ENCODE results near the gene TTN.
A peak's percentile ranks its signal among the peaks of the same experiment; 100 is the strongest.

TTN gene

DNA sequence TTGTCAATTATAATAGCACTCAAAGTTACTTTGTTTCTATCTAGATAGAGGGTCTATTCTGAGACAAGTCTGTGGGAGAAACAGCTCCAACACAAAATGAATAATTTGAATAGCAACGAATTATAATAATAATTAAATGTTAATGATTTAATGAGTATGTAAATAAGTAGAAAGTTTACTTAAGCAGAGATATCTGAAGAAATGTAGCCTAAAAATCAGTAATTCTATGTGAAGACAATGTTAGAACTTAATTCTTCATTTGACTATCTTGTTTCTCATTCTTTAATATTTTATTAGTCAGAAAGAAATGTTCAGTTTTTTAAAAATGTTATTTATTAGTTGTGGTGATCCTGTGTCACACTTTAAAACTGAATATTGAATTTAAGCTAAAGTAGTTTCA is 165.7 kb downstream of the TTN start:
- DNase-seq, result no peak

GRCh38 chr2:178635897-178636296 is 171.3 kb downstream of the TTN start:
- DNase-seq, result no peak

DNA sequence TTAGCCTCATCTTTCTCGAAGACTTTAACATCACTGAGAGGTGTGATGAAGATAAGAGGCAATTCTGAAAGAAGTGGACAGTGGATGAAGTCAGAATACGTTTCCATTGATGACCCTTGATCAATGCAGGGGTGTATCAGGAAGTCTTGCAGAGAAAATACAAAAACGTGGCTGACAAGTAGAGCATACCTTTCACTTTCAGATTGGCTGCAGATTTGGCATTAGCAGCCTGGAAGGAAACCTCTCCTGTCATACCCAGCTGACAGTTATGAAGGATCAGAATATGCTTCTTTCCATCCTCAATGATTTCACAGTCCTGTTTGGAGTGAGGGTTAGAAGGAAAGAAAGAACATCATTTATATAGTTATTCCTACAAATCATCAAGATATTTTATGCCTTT is 174.5 kb downstream of the TTN start:
- DNase-seq, result no peak

DNA sequence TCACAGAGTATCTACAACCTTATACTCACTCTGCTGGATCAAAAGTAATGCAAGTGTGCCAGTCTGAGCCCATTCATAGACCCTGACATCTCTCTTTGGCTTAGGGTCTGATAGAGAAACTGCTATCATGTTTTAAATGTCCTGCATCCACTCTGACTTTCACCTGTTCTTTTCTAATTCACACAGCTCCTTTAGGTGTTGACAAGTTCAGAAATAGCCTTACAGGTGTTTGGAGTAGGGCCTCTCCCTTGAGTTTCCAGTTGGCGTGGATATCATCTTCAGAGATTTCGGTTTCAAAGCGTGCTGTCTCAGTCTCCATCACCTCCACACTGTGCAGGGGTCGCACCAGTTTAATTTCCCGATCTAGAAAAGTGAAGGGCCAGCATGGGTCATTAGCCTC is 176.6 kb downstream of the TTN start:
- no peak for DNase-seq

DNA sequence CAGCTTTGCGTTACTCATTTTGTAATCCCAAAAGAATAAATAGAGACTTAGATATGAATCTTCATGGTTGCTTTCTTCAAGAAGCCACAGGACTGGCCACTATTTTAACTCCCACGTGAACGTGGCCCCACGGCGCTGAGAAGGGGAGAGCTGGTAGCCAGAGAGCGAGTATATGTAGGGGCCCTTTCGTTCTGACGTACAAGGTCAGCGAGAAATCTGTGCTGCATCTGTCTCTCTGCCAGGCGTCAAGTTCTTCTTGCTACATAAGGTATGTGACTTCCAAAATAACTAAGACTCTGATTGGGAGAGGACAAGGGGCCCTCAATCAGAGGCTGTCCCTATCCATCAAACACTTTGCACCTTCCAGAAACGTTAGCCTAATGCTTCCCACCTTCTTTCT is 177.8 kb downstream of the TTN start:
- DNase-seq, result no peak

DNA sequence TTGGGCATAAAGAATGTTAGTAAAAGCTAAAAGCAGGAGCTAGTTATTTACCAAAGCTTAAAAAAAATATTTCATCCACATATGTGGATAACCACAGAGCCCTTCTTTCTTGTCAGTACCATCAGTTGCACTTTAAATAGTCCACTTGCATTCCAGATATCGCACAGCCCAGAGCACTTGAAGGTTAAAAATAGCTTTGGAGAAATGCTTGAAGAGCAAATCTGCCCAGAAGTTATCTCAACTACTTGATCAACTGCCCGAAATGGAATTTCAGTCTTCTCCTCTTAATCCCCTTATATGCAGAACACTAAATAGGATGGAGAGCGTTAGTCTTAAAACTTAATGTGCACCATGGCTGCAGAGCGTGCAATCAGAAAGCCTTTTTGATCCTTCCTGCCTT is 178.6 kb downstream of the TTN start:
- no peak for DNase-seq

DNA sequence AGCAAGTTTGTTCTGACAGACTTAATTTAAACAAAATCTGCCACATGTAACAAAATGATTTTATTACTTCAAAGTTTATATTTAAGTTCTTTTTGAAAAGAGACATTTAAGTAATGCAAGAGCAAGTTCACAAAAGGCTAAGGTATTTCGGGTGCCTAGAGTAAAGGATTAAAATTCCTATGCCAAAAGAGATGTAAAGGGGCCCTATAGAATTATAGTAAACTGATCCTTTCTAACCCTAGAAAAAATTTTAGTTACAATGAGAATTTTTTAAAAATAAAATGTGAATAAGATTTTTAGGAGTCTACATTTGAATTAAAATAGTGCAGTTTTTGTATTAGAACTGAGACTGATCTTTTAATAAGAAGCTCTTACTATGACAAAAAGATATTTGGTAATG is 179.8 kb downstream of the TTN start:
- DNase-seq, result no peak

GRCh38 chr2:178615969-178616368 is 191.3 kb downstream of the TTN start:
- no peak for DNase-seq

- no peak for DNase-seq
Observed at GRCh38 chr2:178602901-178603300, 204.3 kb downstream of the TTN start.

GRCh38 chr2:178592655-178593054 is 214.6 kb downstream of the TTN start:
- no peak for DNase-seq

- DNase-seq, result no peak
Observed at GRCh38 chr2:178589335-178589734, 217.9 kb downstream of the TTN start.

- no peak for DNase-seq
Observed at GRCh38 chr2:178584666-178585065, 222.6 kb downstream of the TTN start.

GRCh38 chr2:178579006-178579405 is 228.2 kb downstream of the TTN start:
- DNase-seq, result no peak

DNA sequence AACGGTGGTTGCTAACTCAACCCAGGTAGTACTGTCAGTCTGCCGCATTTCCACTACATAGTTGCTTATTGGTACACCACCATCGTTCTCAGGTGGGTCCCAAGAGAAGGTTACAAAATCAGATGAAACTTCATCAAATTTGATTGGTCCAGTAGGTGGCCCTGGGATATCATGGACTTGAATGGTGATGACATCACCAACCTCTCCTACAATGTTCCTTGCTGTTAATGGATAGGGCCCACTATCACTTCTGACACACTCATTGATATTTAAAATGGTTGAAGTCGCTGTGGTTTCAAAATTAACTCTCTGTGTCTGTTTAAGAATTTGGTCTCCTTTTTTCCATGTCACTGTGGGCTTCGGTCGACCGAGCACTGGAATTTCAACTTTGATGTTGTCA is 232.4 kb downstream of the TTN start:
- DNase-seq, result no peak

- no peak for DNase-seq
Observed at GRCh38 chr2:178568227-178568626, 239.0 kb downstream of the TTN start.

GRCh38 chr2:178553047-178553446 is 254.2 kb downstream of the TTN start:
- no peak for DNase-seq

- no peak for DNase-seq
Observed at GRCh38 chr2:178550352-178550751, 256.9 kb downstream of the TTN start.

DNA sequence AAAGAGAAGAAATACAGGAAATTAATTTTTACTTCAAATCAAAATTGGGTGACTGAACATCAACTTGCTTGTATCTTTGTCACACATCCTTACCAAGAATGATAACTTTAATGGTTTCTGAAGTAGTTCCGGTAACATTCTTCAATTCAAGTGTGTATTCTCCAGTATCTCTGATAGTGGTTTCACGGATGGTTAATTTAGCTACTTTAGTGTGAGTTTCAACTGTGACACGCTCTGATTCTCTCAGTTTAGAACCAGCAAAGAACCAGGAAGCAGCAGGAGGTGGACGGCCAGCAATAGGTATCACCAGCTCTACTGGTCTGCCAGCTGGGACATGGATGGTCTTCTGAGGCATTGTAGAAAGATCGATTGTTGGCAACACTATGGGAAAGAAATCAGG is 264.7 kb downstream of the TTN start:
- no peak for DNase-seq

GRCh38 chr2:178542161-178542560 is 265.1 kb downstream of the TTN start:
- no peak for DNase-seq

DNA sequence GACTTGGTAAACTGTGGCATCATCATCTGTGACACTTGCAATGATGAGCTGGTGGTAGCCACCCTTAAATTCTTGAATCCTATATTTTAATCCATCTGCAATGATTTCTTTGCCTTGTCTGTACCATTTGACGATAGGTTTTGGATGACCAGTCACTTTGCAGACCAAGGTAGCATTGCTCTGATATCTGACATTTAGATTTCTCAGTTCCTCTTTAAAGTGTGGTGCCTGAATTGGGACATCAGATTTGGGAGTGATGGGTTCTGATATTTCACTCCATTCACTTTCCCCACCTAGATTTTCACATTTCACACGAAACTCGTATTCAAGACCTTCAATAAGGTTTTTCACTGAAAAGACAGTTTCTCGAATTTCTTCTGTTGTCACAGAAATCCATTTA is 271.2 kb downstream of the TTN start:
- DNase-seq, result no peak

DNA sequence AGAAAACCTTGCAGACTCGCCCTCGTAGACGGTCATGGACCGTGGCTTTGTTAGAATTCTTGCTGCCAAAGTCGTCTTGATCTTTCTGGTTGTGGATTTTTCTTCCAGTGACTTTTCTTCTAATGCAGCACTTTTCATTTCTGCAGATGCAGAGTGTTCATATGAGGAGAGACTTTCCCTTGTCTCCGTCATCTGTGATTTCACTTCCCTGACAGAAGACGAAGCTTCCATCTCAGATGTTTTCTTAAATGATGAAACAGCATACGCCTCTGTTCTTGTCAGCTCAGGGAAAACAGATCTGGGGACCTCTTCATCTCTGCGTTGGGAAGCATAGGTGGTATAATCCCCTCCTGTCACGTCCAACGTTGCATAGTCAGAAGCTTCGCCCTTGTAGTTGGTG is 276.1 kb downstream of the TTN start:
- DNase-seq, result no peak

- DNase-seq, result peak; percentile 21 to 44
Observed at GRCh38 chr2:178530625-178531142, 276.5 kb downstream of the TTN start.

DNA sequence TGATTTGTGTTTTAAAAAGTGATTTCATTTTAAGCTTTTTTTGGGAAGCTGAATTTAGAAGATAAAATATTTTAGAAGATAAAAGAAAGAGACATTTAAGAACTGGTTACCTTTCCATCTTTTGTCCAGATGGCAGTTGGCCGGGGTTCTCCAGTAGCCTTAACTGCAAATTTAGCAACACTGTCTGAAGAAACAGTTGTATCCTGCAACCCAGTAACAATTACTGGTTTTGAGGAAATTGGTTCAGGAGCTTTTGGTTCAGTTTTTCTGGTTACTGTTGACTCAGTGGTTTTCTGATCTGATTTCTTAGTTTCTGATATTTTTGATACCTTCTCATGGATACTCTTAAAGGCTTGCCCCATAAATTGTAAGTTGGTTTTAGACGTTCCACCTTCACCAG is 277.1 kb downstream of the TTN start:
- no peak for DNase-seq

GRCh38 chr2:178529194-178529593 is 278.0 kb downstream of the TTN start:
- DNase-seq, result no peak

DNA sequence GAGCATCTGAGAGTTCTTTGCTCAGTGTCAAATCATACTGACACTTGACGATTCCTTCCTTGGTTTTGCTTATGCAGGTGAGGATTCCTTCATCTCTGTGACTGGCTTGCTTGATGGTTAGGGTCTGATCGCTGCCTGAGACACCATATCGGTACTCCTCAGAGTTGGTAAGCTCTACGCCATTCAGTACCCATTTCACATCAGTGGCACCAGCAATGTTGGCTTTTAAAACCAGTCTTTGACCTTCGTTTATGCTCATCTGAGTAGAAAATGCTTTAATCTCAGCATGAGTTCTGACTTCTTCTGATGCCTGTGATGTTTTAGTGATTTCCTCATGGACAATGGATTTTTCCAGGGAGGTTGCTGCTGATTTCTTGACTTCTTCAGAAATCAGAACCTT is 278.6 kb downstream of the TTN start:
- DNase-seq, result no peak

GRCh38 chr2:178527592-178527991 is 279.6 kb downstream of the TTN start:
- no peak for DNase-seq
